Stimulated activated CD8-positive, alpha-beta memory T cell treated with anti-CD3 and anti-CD28 coated beads, Interleukin-2, amount 100 ng/mL, for 1 hour (primary cell): ENCODE results near the gene MYRF.

ENCODE experiments used
- DNase-seq, 2 donors: peaks; one replicate each; pipeline ENCODE4 v3.0.0-alpha.2; 2020; ENCODE audit warnings: low read depth in 2 of 2

The MYRF gene

GRCh38 chr11:61718621-61719302, 33.7 kb upstream of the MYRF start:
- no peak for DNase-seq

GRCh38 chr11:61719978-61720377, 32.5 kb upstream of the MYRF start:
- DNase-seq = no peak

- DNase-seq = no peak
These were observed 31.8 kb upstream of the MYRF start for GRCh38 chr11:61720597-61720996.

GRCh38 chr11:61724437-61724836, 28.0 kb upstream of the MYRF start:
- no peak for DNase-seq

- no peak for DNase-seq
These were observed 26.6 kb upstream of the MYRF start for GRCh38 chr11:61725781-61726231.

- no peak for DNase-seq
These were observed 25.7 kb upstream of the MYRF start for GRCh38 chr11:61726775-61727174.

GRCh38 chr11:61727401-61727811, 25.0 kb upstream of the MYRF start:
- no peak for DNase-seq

- no peak for DNase-seq
These were observed 24.1 kb upstream of the MYRF start for GRCh38 chr11:61728066-61728939.

- no peak for DNase-seq
These were observed 23.6 kb upstream of the MYRF start for GRCh38 chr11:61728940-61729219.

- DNase-seq = no peak
These were observed 22.0 kb upstream of the MYRF start for GRCh38 chr11:61730240-61730994.

GRCh38 chr11:61731211-61731951, 21.1 kb upstream of the MYRF start:
- no peak for DNase-seq

- no peak for DNase-seq
These were observed 20.3 kb upstream of the MYRF start for GRCh38 chr11:61731952-61732675.

- DNase-seq = no peak
These were observed 19.7 kb upstream of the MYRF start for GRCh38 chr11:61732705-61733104.

GRCh38 chr11:61733120-61733978, 19.1 kb upstream of the MYRF start:
- peak; percentile 69 to 75 for DNase-seq

GRCh38 chr11:61734767-61735166, 17.7 kb upstream of the MYRF start:
- no peak for DNase-seq

GRCh38 chr11:61735391-61735790, 17.0 kb upstream of the MYRF start:
- DNase-seq = no peak

- no peak for DNase-seq
These were observed 16.1 kb upstream of the MYRF start for GRCh38 chr11:61736310-61736709.

- no peak for DNase-seq
These were observed 15.3 kb upstream of the MYRF start for GRCh38 chr11:61737131-61737530.

GRCh38 chr11:61737636-61738386, 14.6 kb upstream of the MYRF start:
- DNase-seq = no peak

- no peak for DNase-seq
These were observed 13.7 kb upstream of the MYRF start for GRCh38 chr11:61738776-61739175.
